GM19324 (cell line): Measurements from ENCODE around the gene ALDH6A1.
"Not testable (repeated sequence)": the region's sequence is repeated elsewhere in the genome, so short reads cannot be mapped to it uniquely, and the experiment has no call there.

Experiments
- ATAC-seq: cut with Tn5 transposase; IDR thresholded peaks from one replicate; pipeline ENCODE4 v1.9.1; 2021; ENCODE audit warnings: mild to moderate bottlenecking, moderate library complexity; ENCODE audit not compliant: unreplicated experiment, low FRiP score

Gene ALDH6A1

GRCh38 chr14:74084277-74085046 lies at the start of gene ALDH6A1, which contains the start of gene LIN52:
ALDH6A1 (minus strand) TSS chr14:74084453; CDS start chr14:74084394, 59 bp downstream.
LIN52 (plus strand) TSS chr14:74084956; CDS start chr14:74084975, 19 bp downstream.
- ATAC-seq: peak; percentile 95

GRCh38 chr14:74127634-74128033 lies 43.4 kb upstream of the ALDH6A1 start:
- ATAC-seq: no peak

DNA sequence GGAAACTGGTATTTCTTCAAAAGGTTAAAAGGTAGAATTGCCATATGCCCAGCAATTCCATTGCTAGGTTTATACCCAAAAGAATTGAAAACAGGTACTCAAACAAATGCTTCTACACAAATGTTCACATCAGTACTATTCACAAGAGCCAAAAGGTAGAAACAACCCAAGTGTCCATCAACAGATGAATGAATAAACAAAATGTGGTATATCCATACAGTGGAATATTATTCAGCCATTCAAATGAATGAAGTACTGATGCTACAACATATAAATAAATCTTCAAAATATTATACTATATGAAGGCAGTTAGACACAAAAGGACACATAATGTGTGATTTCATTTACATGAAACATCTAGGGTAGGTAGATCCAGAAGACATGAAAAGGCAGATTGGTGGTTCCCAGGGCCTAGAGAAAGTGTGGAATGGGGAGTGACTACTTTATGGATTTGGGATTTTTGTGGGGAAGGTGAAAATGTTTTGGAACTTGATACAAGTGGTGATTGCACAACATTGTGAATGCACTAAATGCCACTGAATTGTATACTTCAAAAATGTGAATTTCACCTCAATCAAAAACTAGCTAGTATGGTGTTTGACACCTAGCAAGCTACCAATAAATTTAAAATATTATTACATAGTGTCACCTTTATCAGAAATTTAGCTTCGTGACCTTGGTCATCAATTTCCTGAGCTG lies 42.2 kb upstream of the ALDH6A1 start:
- no peak for ATAC-seq

DNA sequence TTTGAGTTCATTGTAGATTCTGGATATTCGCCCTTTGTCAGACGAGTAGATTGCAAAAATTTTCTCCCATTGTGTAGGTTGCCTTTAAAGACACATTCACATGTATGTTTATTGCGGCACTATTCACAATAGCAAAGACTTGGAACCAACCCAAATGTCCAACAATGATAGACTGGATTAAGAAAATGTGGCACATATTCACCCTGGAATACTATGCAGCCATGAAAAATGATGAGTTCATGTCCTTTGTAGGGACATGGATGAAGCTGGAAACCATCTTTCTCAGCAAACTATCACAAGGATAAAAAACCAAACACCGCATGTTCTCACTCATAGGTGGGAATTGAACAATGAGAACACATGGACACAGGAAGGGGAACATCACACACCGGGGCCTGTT lies 41.2 kb upstream of the ALDH6A1 start:
- ATAC-seq: not testable (repeated sequence)

GRCh38 chr14:74111395-74112216 lies 27.4 kb upstream of the ALDH6A1 start:
- not testable (repeated sequence) for ATAC-seq

DNA sequence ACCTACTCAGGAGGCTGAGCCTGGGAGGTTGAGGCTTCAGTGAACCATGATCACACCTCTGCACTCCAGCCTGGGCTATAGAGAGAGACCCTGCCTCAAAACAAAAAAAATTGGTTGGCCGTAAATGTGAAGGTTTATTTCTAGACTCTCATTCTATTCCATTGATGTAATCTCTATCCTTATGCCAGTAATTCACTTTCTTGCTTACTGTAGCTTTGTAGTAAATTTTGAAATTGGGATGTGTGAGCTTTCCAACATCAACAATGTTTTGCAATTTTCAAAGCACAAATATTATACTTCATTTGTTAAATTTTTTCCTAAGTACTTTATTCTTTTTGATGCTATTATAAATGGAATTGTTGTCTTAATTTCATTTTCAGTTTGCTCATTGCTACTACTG lies 25.1 kb upstream of the ALDH6A1 start:
- ATAC-seq: no peak

GRCh38 chr14:74105381-74105780 lies 21.1 kb upstream of the ALDH6A1 start:
- no peak for ATAC-seq

GRCh38 chr14:74089251-74090020 lies 5.2 kb upstream of the ALDH6A1 start:
- ATAC-seq: no peak

DNA sequence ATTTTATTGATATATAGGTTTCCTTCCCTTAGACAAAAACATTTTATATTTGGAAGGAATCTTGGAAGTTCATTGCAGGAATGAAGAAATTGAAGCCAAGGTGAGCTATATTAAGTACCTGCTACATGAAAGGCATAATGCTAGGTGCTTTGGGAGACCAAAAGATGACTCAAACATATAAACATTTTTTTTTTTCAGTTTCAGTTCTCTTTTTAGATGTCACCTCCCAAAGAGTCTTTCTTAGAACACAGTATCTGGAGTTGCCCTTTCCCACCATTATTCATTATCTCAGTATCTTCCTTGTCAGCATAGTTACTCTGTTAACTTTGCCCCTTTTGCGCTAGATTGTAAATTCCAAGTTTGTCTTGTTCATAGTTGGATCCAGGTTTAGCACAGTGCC lies 1.6 kb upstream of the ALDH6A1 start:
- ATAC-seq: no peak

DNA sequence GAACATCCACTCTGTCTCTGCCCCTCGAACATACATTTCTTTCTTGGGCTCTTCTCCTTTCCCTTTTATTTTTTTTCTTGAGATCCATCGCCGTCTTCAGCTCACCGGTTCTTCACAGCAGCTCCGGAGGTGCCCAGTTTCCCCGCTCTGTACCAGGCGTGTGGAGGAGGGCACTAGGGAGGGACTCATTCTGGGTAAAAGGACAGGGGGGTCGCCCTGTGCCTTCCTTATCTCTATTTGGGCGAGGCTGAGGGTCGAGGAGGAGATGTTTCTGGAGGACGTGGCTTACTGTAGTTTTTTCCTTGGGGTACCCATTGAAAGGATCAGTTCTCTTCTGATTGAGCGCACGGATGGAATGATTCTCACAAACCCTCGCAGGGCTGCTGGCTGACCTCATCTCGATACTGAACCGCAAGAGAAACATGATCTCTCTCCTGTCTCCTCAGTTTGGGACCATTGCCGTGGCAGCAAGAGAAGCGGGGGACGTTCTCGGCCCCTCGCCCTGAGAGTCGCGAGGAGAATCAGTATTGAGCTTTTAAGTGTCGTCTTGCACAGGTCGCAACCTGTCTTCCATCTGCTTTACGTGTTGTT lies 889 bp upstream of the ALDH6A1 start:
- ATAC-seq: peak; percentile 8

DNA sequence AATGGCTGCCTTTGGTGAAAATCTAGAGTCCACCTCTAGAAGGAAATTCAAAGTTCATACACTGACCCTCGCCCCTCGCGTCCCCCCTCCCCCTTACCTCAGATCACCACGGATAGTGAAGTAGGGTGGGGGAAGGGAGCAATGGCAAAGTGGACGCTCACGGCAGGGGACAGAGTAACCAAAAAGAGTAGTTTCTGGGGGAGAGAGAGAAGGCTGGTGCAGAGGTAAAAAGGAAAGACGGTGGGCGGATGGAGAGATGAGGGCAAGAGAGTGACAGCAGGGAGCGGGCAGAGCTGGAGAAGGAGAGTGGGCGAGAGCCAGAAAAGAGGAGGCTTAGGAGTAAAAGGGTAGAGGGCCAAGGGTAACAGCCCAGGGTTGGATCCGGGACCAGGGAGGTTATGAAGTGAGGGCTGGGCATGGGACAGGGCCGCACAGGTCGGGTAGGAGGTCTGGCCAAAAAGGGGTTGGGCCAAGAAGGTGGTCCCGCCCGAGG lies 423 bp downstream of the ALDH6A1 start:
- no peak for ATAC-seq

GRCh38 chr14:74083161-74083560 lies 1.1 kb downstream of the ALDH6A1 start:
- no peak for ATAC-seq

DNA sequence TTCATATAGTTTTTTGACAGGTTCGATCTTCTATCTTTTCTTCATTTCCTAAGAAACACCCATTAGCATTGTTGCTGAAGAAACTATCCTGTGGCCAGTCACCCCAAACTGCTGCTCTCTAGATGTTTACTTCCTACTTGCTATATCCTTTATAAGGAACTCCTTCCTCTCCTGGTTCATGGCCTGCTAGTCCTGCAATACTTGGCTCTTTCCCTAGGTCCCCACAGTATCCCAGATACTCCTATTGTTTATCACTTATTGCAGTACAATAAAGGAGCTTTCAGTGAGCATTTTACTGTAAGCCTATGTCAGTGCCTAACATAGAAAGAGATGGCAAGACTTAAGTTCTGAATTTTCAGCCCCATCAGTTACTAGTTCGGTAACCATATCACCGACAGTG lies 2.8 kb downstream of the ALDH6A1 start:
- ATAC-seq: no peak

GRCh38 chr14:74080820-74081460 lies 3.3 kb downstream of the ALDH6A1 start:
- ATAC-seq: no peak

- ATAC-seq: no peak
Measured at GRCh38 chr14:74077401-74077800, 6.9 kb downstream of the ALDH6A1 start.

- ATAC-seq: no peak
Measured at GRCh38 chr14:74065746-74066575, 18.3 kb downstream of the ALDH6A1 start.

GRCh38 chr14:74064883-74065282 lies 19.4 kb downstream of the ALDH6A1 start:
- ATAC-seq: no peak

GRCh38 chr14:74064426-74064825 lies 19.8 kb downstream of the ALDH6A1 start:
- ATAC-seq: no peak
